ENCODE measurements around the gene GALNT7. TPM values are rescaled to one million over a fixed set of nuclear protein-coding genes. Genes with fewer than 3 reads are reported as not detected.

The GALNT7 gene
- total RNA-seq, 2 donors from 2014 or later, result 12.5 to 13.7 TPM

DNA sequence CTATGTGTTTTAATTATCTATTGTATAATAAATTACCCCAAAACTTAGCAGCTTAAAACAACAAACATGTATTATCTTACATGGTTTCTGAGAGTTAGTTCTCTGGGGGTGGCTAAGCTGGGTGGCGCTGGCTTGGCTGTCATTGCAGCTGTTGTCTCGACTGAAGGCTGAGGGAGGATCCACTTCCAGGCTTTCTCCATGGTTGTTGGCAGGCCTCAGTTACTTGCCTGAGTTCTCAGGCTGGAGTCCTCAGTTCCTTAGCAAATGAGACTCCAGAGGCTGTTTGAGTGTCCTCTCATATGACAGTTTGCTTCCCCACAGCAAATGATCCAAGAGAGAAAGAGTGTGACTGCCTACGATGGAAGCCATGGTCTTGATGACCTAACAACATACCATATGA is 23.5 kb upstream of the GALNT7 start:
- Mint-ChIP-seq H3K27me3 (peaks cover 10% of the 10 kb centered on the region), H3K4me3 (no peak overlapping the region), H3K36me3 (ENCODE audit: low read depth) (peaks cover 4% of the 10 kb centered on the region), H3K27ac (no peak overlapping the region), H3K4me1 (peaks cover 2% of the 10 kb centered on the region)
- H3K9me3 ChIP-seq (ENCODE audit: control insufficient read depth, low read length, poor library complexity, severe bottlenecking), result no peaks in the 10 kb centered on the region
- no peak for ATAC-seq
- no peak for DNase-seq

DNA sequence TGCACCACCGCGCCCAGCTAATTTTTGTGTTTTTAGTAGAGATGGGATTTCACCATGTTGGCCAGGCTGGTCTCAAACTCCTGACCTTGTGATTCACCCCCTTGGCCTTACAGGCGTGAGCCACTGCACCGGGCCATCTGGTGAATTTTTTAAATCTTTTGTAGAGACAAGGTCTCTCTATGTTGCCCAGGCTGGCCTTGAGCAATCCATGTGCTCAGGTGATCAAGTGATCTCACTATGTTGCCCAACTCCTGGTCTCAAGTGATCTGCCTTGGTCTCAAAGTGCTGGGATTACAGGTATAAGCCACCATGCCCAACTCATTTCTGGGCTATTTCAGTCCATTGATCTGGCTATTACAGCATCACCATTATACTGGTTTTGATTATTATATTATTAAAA is 22.2 kb upstream of the GALNT7 start:
- H3K9me3 ChIP-seq (ENCODE audit: control insufficient read depth, low read length, poor library complexity, severe bottlenecking), result no peaks in the 10 kb centered on the region
- DNase-seq (no peak), ATAC-seq (no peak)
- peaks cover 4% of the 10 kb centered on the region for H3K36me3 Mint-ChIP-seq (ENCODE audit: low read depth)
- no peak overlapping the region for H3K27ac Mint-ChIP-seq
- H3K4me3 Mint-ChIP-seq, result no peak overlapping the region
- H3K4me1 Mint-ChIP-seq, result peaks cover 4% of the 10 kb centered on the region
- H3K27me3 Mint-ChIP-seq, result peaks cover 10% of the 10 kb centered on the region

DNA sequence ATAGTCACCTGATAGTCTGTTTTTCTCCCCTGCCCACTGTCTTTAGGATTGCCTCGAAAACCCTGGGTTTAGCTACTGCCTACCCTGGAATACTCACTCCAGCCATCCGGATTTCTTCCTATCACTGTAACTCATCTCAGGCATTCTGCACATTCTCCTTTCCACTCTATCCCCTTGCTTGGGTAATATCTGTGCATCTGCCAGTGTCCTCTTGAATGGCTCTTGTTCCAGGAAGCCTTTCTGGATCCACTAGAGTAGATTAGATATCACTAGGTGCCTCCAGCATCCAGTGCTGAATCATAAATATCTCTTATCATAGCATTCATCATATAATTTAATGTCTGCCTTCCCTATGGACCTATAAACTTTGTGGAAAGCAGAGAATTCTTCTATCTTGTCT is 17.1 kb upstream of the GALNT7 start:
- H3K9me3 ChIP-seq (ENCODE audit: control insufficient read depth, low read length, poor library complexity, severe bottlenecking), result no peaks in the 10 kb centered on the region
- ATAC-seq (no peak), DNase-seq (no peak)
- Mint-ChIP-seq H3K36me3 (ENCODE audit: low read depth) (no peaks in the 10 kb centered on the region), H3K27me3 (no peaks in the 10 kb centered on the region), H3K4me3 (no peak overlapping the region), H3K4me1 (peaks cover 2% of the 10 kb centered on the region), H3K27ac (no peak overlapping the region)

DNA sequence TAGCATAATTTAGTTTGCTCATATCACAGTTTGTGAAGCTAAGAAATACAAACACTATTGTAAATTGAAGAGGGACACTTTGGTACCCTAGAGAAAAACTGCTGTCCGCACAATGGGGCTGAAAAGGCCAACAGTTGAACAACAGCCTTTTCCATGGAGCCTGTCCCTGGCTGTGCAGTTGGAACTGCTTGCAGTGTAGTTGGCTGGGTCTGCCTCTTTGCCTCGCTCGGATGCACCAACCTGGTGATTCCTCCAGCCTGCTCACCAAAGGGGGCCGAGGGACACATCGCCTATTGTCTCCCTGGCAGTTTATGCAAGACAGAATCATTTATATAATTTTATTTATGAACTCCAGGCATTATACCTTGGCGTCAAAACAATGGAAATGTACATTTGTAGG is 16.5 kb upstream of the GALNT7 start:
- no peaks in the 10 kb centered on the region for H3K9me3 ChIP-seq (ENCODE audit: control insufficient read depth, low read length, poor library complexity, severe bottlenecking)
- Mint-ChIP-seq H3K4me3 (no peak overlapping the region), H3K27me3 (no peaks in the 10 kb centered on the region), H3K27ac (no peak overlapping the region), H3K4me1 (peaks cover 2% of the 10 kb centered on the region), H3K36me3 (ENCODE audit: low read depth) (no peaks in the 10 kb centered on the region)
- ATAC-seq, result no peak
- no peak for DNase-seq

DNA sequence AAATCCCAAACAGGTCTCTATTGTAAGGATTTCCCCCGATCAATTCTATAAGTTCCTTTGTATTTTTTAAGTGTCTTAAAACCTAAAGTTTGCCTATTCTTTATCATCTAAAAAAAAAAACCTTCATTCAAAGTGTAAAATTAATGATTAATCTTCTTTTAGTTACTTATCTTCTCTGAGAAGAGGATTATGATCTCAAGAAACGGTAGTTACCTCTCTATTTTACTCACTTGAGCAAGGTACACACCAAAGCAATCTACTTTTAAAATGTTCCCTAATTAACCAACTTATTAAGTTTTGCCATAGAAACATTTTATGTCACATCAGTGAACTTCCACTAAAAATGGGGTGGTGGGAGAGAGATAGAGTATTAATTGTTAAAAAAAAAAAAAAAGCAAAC is 15.2 kb upstream of the GALNT7 start:
- H3K9me3 ChIP-seq (ENCODE audit: control insufficient read depth, low read length, poor library complexity, severe bottlenecking), result no peaks in the 10 kb centered on the region
- Mint-ChIP-seq H3K27ac (no peak overlapping the region), H3K4me1 (peaks cover 2% of the 10 kb centered on the region), H3K4me3 (no peak overlapping the region), H3K36me3 (ENCODE audit: low read depth) (no peaks in the 10 kb centered on the region), H3K27me3 (no peaks in the 10 kb centered on the region)
- ATAC-seq (no peak), DNase-seq (no peak)

DNA sequence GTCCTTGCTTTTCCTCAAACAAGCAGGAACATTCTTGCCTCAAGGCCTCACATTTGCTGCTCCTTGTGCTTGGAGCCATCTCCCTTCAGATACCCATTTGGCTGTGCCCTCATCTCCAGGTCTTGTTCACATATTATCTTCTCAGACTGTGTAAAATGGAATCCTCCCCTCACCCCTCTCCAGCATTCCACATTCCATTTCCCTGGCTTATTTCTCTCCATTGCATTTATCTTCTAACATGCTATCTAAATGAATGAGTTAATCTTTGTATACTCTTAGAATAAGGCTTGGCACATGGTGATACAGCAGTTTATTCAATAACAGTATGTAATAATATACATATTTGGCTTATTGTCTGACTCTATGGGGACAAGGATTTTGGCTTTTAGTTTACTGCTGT is 8.8 kb upstream of the GALNT7 start:
- DNase-seq (no peak), ATAC-seq (no peak)

DNA sequence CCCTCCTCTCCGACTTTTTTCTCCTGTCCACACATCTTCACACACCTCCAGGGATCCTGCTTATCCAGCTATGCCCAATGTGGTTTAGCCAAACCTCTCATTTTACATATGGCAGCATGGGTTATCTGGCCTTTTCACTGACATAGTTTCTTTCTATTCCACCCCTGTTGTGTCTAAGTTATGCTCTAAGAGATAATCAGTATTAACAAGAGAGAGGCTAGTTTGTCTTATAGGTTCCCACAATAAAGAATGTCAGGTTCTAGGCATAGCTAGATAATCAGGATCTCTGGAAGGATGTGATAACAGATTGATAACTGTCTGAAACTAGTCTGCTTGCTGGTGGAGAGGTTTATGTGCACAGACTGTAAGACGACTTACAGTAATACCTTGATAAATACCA is 7.7 kb upstream of the GALNT7 start:
- no peaks in the 10 kb centered on the region for H3K27me3 Mint-ChIP-seq
- ATAC-seq (no peak), DNase-seq (no peak)
- H3K36me3 Mint-ChIP-seq (ENCODE audit: low read depth), result no peaks in the 10 kb centered on the region
- H3K9me3 ChIP-seq (ENCODE audit: control insufficient read depth, low read length, poor library complexity, severe bottlenecking), result no peaks in the 10 kb centered on the region
- H3K4me3 Mint-ChIP-seq, result no peak overlapping the region
- H3K27ac Mint-ChIP-seq, result no peak overlapping the region
- peaks cover 6% of the 10 kb centered on the region for H3K4me1 Mint-ChIP-seq

More for the DNA sequence above, 8.8 kb upstream of the GALNT7 start:
- Mint-ChIP-seq H3K36me3 (ENCODE audit: low read depth) (no peaks in the 10 kb centered on the region), H3K27ac (no peak overlapping the region), H3K27me3 (no peaks in the 10 kb centered on the region), H3K4me3 (no peak overlapping the region), H3K4me1 (peaks cover 6% of the 10 kb centered on the region)
- no peaks in the 10 kb centered on the region for H3K9me3 ChIP-seq (ENCODE audit: control insufficient read depth, low read length, poor library complexity, severe bottlenecking)

DNA sequence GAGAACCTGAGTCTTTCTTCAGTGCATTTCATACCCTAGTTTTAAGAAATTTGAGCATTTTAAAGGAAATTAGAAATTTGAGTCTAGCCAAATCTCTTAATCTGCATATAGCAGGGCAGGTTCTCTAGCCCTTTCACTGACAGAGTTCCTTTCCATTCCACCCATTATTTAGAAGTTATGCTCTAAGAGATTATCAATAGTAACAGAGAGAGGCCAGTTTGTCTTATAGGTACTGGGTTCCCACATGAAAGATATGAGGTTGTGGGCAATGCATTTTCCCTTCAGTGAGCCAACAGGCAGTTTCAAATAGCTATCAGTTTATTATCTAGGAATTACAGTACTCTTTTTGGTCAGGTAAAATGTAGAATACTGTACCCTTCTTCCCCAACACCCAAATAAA is 7.3 kb upstream of the GALNT7 start:
- H3K27ac Mint-ChIP-seq, result no peak overlapping the region
- DNase-seq (no peak), ATAC-seq (no peak)
- no peaks in the 10 kb centered on the region for H3K27me3 Mint-ChIP-seq
- H3K4me3 Mint-ChIP-seq, result no peak overlapping the region
- peaks cover 6% of the 10 kb centered on the region for H3K4me1 Mint-ChIP-seq
- H3K9me3 ChIP-seq (ENCODE audit: control insufficient read depth, low read length, poor library complexity, severe bottlenecking), result no peaks in the 10 kb centered on the region
- H3K36me3 Mint-ChIP-seq (ENCODE audit: low read depth), result no peaks in the 10 kb centered on the region

DNA sequence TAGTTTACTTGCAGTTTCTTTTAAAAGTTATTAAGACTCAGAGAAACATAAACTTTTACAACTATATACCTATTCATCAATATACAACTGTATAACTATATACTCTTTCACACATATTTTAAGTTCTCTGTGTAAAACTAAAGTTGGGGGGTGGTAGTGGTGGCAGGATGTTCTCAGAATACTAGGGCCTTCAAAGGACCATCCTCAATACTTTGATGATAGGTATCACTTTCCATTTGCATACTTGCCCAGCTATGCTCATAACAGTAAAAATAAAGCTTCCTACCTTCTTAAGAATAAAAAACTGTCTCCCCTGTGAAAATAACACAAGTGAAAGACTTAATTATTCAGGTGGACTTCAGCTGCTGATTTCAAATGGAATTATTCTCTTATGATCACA is 2.9 kb upstream of the GALNT7 start:
- Mint-ChIP-seq H3K4me1 (peaks cover 26% of the 10 kb centered on the region), H3K4me3 (no peak overlapping the region), H3K27ac (no peak overlapping the region), H3K36me3 (ENCODE audit: low read depth) (peaks cover 4% of the 10 kb centered on the region), H3K27me3 (no peaks in the 10 kb centered on the region)
- ATAC-seq (no peak), DNase-seq (no peak)
- no peaks in the 10 kb centered on the region for H3K9me3 ChIP-seq (ENCODE audit: control insufficient read depth, low read length, poor library complexity, severe bottlenecking)

DNA sequence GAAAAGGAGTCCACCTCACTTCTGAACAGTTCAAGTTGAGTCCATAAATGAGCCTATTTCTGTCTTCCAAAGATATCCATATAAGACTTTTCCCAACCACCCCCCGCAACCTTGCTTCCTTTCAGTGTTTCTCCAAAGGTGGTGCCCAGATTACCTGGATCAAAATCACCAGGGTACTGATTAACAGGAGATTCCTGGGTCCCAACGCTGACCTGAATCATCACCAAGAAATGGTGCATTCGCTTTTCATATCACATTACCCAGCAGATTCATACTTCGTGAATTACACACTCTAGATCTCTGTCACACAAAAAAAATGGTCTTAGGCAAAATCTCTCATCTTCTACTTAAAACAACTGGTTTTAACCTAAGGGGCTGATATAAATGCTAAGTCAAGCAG is 2.1 kb upstream of the GALNT7 start:
- no peak overlapping the region for H3K27ac Mint-ChIP-seq
- ATAC-seq, result no peak
- H3K9me3 ChIP-seq (ENCODE audit: control insufficient read depth, low read length, poor library complexity, severe bottlenecking), result no peaks in the 10 kb centered on the region
- H3K4me3 Mint-ChIP-seq, result no peak overlapping the region
- DNase-seq, result no peak
- H3K36me3 Mint-ChIP-seq (ENCODE audit: low read depth), result peaks cover 4% of the 10 kb centered on the region
- peaks cover 31% of the 10 kb centered on the region for H3K4me1 Mint-ChIP-seq
- no peaks in the 10 kb centered on the region for H3K27me3 Mint-ChIP-seq

DNA sequence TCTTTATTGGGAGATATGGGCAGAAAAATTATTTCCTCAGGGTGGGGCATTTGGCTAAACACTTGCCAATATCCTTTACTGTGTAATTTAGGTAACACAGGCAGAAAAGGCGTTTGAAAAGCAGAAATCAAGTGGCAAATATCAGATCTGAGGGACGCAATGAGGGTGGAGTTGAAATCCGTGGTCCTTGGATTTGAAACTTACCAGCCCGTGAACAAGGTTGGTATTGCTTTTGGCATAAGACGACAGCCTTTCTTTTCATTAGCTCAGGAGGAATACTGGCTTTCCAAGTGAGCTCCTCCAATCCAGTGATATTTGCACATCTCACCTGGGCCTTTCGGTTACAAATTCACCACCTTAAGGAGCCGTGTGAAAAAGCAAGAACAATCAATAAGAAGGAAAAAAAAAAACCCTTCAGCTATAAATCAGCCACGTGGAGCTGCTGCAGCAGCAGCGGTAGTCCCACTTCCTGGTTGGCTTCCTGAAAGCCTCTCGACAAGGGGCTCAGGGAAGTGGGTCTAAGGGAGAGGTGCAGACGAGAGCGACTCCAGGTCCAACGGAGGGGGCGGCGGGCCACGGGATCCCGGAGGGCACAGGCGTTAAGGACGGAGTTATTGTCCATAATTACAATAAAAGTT is 734 bp upstream of the GALNT7 start:
- peaks cover 39% of the 10 kb centered on the region for H3K4me1 Mint-ChIP-seq
- DNase-seq, result peak in 1 of 3 donors; percentile 19
- ATAC-seq, result peak; percentile 7
- H3K4me3 Mint-ChIP-seq, result peak overlapping the region; percentile 100
- H3K9me3 ChIP-seq (ENCODE audit: control insufficient read depth, low read length, poor library complexity, severe bottlenecking), result no peaks in the 10 kb centered on the region
- H3K27me3 Mint-ChIP-seq, result no peaks in the 10 kb centered on the region
- peak overlapping the region; percentile 94 for H3K27ac Mint-ChIP-seq
- H3K36me3 Mint-ChIP-seq (ENCODE audit: low read depth), result peaks cover 4% of the 10 kb centered on the region

DNA sequence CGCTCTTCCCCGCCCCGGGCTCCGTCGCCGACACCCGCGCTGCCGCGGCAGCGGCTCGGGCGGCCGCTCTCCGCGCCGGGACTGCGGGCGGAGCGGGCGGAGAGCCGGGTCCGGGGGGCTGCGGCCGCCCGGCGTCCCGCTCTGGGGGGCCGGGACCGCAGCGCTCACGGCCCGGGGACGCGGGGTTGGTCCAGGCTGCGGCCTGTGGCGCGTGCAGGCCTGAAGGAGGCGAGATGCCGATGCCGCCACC is 492 bp downstream of the GALNT7 start:
- no peak overlapping the region for H3K27ac Mint-ChIP-seq
- no peaks in the 10 kb centered on the region for H3K27me3 Mint-ChIP-seq
- H3K4me3 Mint-ChIP-seq, result no peak overlapping the region
- no peak for DNase-seq
- peaks cover 43% of the 10 kb centered on the region for H3K4me1 Mint-ChIP-seq
- H3K9me3 ChIP-seq (ENCODE audit: control insufficient read depth, low read length, poor library complexity, severe bottlenecking), result no peaks in the 10 kb centered on the region
- no peak for ATAC-seq
- peaks cover 4% of the 10 kb centered on the region for H3K36me3 Mint-ChIP-seq (ENCODE audit: low read depth)

DNA sequence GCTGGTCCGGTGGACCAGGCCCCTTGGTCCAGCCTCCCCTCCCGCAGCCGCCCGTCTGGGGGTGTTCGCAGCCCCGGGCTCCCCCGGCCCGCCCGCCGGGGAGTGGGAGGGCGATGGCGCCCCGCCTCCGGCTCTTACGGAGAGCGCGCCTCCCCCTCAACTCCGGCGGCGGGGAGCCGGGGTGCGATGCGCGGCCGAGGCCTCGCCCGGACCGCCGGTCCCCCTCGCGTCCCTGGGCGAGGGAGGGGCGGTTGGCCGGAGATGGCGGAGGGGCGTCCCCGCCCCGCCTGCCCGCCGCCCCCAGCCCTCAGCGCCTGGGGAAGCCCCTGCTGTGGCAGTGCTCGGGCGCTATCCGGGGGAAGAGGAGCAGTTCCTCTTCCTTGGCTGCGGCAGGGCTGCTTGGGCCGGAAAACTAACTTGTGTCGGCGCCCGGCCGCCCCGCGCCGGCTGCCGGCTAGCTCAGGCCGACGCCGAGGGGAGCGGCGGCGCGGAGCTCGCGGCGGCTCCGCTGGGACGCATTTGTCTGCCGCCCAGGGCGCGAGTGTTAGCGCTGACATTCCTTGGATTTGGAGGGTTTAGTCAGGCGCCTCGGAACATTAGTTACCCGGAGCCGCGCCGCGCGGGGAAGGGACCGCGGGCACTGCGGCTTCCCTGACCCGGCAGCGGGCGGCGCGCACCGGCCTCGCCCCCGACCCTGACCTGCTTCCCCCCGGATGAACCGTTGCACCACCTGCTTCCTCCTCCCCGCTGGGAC is 994 bp downstream of the GALNT7 start:
- peak; percentile 73 for ATAC-seq
- Mint-ChIP-seq H3K4me1 (peaks cover 40% of the 10 kb centered on the region), H3K4me3 (peak overlapping the region; percentile 90)

DNA sequence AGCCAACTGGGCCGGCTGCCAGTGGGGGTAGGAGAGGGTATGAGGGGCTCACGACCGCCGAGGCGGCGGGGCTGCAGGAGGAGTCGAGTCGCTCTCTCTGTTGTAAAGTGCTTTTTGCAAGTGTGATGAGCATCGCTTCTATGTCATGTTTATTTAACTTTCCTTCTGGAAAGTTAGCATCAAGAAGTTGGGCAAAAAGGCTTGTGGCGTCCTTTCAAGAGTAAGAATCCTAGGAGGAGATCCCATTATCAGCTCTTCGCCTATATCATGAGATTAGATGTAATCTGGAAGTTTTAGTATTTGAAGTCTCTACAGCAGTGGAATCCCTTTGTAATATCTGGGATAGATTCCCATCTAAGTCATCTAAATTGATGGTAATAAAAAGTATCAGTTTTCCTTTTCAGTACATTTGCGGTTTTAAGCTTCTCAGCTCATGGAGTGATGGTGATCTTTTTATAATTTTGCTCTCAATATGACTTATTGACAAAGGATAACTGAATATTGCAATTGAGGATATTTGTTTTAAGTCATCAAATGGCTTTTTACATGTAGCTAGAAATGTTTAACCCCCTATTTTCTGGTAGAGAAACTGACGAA is 1.7 kb downstream of the GALNT7 start:
- no peaks in the 10 kb centered on the region for H3K27me3 Mint-ChIP-seq
- H3K36me3 Mint-ChIP-seq (ENCODE audit: low read depth), result peaks cover 4% of the 10 kb centered on the region
- H3K27ac Mint-ChIP-seq, result peak overlapping the region; percentile 54
- no peaks in the 10 kb centered on the region for H3K9me3 ChIP-seq (ENCODE audit: control insufficient read depth, low read length, poor library complexity, severe bottlenecking)
- peak overlapping the region; percentile 90 for H3K4me3 Mint-ChIP-seq
- H3K4me1 Mint-ChIP-seq, result peaks cover 43% of the 10 kb centered on the region
- DNase-seq (no peak), ATAC-seq (no peak)

More for the DNA sequence above, 994 bp downstream of the GALNT7 start:
- H3K27ac Mint-ChIP-seq, result peak overlapping the region; percentile 54
- H3K9me3 ChIP-seq (ENCODE audit: control insufficient read depth, low read length, poor library complexity, severe bottlenecking), result no peaks in the 10 kb centered on the region
- H3K27me3 Mint-ChIP-seq, result no peaks in the 10 kb centered on the region
- H3K36me3 Mint-ChIP-seq (ENCODE audit: low read depth), result peaks cover 4% of the 10 kb centered on the region
- DNase-seq, result peak; percentile 39 to 56 (median 56)
